ENCODE results near the gene CD300E.
"Not testable (repeated sequence)": the region's sequence is repeated elsewhere in the genome, so short reads cannot be mapped to it uniquely, and the experiment has no call there.

Gene CD300E

DNA sequence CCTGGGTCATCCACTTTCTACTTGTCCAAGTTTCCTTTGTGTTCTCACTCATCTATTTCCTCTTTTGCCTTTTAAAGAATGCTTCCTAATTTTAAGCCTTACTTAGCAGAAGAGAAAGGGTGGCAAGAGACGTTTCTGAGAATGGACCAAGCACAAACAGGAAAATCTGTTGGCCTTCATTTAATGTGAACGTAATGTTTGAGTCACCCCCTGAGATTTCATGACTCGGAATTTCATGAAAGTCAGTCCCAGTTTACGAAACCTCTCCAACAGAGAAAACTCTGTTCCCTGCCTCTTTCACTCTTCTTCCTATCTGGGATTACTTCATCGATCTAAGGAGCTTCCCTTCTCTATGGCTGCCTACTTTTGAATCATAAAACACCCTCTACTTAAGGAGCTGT is at the start of gene CD300E:
Gene CD300E, minus strand, starts transcription at position 46 of the 401 bp plus-strand sequence. CDS start 117 bp downstream, outside the sequence.
- DNase-seq, result no peak

DNA sequence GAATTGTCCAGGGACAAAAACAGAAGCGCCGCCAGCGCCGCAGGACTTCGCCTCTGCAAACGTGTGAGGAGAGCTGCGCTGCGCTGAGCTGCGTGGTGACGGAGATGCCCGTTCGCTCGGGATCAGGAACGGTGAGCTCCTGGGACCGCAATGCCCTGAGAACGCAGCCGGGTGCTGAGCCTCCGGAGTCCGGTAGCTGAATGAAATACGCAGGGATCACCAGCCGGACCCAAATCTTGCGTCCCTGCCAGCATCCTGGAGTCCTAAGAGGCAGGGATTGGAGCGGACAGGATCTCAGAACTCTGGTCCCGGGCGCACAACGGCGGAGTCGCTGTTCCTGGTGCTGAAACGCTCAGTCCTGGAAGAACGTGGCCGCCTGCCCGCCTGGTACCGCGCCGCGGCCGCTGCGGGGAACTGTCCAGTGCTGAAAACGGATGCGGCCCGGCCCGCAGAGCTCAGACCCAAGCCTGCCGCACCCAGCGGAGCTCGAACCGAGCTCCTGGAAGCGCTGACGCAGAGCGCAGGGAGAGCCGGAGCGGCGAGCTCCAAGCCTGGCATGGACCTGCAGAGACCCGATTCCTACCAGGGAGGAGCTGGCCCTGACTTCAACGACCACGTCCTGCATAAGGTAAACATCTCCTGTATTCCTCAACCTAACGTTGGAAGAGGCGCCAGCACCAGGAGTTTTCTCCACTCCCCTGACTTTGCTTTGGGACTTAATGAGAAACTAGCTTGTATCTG is 47.7 kb upstream of the CD300E start:
- peak; percentile 72 for DNase-seq

GRCh38 chr17:74670329-74670728 is 46.8 kb upstream of the CD300E start:
- no peak for DNase-seq

DNA sequence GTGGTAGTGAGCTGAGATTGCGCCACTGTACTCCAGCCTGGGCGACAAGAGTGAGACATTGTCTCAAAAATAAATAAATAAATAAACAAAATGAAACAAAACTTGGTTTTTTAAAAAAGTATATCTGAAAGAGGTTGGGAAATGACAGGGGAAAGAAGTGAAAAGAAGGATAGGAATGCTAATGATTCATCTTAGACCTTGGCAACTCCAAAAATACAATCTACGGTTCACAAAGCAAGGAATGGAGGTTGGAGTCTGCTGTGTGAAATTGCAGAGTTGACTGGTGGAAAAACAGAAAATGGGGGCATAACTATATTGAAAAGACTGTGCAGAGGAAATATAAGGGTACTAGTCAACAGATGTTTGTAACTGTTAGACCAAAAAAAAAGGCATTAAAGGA is 40.0 kb upstream of the CD300E start:
- no peak for DNase-seq

DNA sequence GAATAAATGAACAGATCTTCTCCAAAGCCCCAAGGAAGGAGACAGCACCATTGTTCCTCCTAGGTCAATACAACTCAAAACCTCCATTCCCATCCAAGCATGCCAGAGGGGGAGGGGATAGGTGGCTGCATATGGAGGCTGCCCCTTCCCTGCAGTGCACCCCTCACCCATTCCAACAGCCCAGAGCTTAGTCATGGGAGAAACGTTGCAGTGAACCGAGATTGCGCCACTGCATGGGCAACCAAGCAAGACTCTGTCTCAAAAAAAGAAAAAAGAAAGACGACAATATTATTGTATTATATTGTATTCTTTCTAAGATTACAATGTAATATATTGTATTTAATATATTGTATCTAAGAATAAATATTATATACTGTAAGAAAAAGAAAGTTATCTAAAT is 36.4 kb upstream of the CD300E start:
- DNase-seq, result no peak

GRCh38 chr17:74658620-74659019 is 35.1 kb upstream of the CD300E start:
- no peak for DNase-seq

- no peak for DNase-seq
These were observed 31.2 kb upstream of the CD300E start for GRCh38 chr17:74654742-74655141.

DNA sequence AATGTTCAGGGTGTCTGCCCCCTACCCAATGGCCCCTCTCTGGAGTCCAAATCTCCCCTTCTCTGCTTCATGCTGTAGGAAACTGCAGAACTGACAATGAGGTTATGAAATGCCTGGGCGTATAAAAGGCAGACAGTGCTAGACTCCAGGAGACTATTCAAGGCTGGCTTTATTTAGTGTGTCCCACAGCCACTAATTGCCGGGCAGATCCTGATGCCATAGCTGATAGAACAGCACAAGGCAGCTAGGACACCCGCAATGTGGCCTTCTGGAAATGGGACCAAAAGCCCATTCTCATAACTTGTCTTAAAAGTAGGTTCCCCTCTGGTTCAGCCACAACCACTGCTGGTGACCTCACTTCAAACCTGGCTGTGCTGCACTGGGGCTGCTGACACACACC is 28.5 kb upstream of the CD300E start:
- no peak for DNase-seq

DNA sequence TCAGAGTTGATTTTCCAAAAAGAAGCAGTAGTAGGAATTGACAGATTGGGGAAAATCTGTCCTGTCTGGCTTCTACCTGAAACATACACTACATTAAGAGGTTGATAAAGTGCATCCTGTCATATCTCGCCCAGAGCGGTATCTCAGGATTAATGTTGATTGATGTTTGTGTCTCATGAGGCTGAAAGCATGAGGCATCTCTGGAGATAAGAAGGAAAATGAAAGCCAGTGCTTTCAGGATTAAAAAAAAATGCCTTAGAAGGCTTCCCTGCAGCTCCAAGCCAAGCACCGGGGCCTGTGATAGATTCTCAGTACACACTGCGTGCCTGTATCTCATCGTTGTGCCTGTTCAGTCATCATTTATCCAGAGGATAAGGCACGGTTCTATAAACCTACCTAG is 26.4 kb upstream of the CD300E start:
- no peak for DNase-seq

DNA sequence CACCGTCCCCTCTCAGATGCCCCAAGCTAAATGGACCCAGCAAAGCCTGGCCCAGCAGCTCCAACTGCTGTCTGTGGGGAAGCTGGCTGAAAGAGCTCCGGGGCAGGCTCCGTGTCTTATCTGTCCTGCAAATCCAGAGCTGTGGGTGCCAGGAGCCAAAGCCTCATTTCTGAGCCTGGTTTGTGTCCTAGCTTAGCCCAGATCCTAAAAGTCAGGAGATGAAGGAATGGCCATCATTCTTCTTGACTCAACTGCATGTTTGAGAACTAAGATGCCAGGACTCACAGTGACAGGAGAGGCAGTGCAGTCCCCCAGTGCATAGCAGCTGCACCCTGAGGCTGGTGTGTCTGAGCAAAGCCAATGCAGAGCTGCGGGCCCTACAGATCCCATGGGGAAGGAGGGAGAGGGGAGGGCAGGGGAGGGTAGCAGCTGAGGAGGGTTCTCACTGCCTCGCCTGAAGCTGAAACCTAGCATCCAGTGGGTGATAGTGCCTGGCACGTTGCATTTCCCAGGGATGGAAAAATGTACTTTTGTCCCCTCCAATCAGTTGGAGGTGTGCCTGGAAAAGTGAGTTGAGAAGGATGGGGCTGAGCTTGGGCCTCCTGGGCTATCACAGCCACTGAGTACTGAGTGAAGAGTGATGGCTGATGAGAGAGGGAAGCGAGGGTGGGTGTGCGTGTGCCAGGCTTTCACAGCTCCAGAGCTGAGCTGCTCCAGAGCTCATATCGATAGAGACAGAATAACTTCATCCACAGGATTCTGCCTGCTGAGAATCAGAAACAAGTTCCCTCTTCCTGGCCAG is 24.5 kb upstream of the CD300E start:
- no peak for DNase-seq

DNA sequence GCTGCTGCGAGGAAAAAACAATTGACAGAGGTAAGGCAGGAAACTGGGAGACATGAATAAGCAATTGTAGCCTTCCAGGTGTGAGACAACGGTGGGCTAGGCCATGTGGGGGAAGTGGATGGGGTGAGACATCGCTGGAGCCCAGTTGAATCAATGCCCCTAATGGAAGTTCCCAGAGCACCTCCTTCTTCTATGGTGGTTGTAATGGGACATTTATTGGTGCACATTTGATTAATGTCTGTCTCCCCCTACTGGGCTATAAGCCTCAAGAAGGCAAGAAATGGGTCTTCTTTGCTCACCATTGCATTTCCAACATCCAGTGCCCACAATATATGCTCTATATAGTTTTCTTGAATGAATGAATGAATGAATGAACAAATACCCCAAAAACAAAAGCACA is 22.7 kb upstream of the CD300E start:
- DNase-seq, result no peak

- DNase-seq, result no peak
These were observed 21.5 kb upstream of the CD300E start for GRCh38 chr17:74645010-74645409.

- no peak for DNase-seq
These were observed 20.9 kb upstream of the CD300E start for GRCh38 chr17:74644419-74644818.

- no peak for DNase-seq
These were observed 20.3 kb upstream of the CD300E start for GRCh38 chr17:74643826-74644225.

DNA sequence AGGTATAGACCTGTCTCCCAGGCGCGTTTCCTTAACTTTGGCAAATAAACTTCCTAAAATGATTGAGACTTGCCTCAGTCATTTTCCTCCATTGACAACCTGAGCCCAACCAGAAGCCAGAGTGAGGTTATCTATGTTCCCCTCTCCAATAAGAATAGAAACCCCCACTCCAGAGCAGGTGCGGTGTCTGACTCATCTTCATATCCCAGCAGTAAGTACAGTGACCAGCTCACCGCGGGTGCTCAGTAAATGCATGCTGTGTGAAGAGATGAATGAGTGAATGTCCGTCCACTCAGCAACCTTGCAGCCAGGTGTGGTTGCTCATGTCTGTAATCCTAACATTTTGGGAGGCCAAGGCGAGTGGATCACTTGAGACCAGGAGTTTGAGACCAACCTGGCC is 19.5 kb upstream of the CD300E start:
- no peak for DNase-seq

GRCh38 chr17:74642556-74642955 is 19.0 kb upstream of the CD300E start:
- no peak for DNase-seq

- DNase-seq, result no peak
These were observed 18.4 kb upstream of the CD300E start for GRCh38 chr17:74641958-74642298.

DNA sequence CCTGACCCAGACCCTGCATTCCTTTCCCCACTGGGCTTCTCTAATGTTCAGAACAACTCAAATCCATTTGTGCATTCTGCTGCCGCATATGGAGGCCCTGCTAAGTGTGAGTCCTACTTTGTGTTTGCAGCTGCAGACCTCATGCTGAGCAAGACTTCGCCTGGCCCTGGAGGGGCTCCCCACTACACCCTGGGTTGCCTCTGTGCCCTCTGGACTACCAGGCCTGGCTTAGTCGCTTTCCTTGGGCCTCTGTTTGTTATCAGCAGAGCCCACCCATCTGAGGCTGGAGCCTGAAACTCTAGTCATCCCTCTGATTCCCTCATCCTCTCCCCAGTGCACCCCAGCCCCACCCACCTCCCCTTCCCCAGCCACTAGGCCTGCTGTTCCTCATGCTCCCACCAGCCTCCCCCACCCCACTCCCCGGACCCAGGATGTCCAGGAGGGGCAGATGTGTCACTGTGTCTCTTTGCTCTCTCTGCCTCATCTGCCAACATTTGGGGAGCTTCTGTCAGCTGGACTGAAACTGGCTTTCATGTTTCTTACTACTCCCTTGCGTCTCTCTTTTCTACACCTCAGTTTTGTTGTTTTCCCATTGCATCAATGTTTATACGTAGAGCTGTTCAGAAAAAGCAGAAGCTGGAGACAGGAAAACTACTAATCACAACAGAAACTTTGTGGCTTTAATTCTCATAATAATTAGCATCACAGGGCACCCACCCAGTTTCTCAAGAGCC is 17.9 kb upstream of the CD300E start:
- DNase-seq, result no peak

- DNase-seq, result no peak
These were observed 16.2 kb upstream of the CD300E start for GRCh38 chr17:74639704-74640151.

- no peak for DNase-seq
These were observed 14.4 kb upstream of the CD300E start for GRCh38 chr17:74637926-74638325.

DNA sequence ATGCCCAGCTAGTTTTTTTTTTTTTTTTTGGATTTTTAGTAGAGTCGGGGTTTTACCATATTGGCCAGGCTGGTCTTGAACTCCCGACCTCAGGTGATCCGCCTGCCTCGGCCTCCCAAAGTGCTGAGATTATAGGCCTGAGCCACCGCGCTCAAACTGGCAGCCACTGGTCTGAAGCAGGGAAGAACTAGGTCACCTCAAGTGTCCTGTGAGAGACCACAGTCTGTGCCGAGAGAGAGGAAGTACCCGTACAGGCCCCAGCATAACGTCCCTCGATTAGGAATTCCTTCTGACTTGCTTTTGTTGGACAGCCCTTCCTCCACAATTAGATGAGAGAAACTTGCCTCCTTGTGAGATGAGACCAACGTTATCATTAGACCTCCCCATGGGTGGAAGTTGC is 13.7 kb upstream of the CD300E start:
- no peak for DNase-seq

DNA sequence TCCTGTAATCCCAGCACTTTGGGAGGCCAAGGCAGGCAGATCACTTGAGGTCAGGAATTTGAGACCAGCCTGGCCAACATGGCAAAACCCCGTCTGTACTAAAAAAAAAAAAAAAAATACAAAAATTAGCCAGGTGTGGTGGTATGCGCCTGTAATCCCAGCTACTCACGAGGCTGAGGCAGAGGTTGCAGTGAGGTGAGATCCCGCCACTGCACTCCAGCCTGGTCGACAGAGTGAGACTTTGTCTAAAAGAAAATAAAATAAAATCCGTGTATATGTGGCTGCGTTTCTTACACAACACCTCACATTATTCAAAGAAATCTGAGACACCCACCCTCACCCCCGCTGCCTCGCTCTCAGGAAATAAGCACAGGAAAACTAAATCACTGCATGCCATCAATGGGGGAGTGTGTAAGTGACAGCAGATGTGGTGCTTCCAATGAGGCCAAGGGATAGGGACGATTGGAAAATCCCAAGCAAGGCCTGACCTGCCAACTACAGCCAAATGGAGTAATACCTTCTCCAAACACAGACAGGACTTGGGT is 13.1 kb upstream of the CD300E start:
- DNase-seq, result not testable (repeated sequence)

- no peak for DNase-seq
These were observed 11.9 kb upstream of the CD300E start for GRCh38 chr17:74635418-74635817.
